ENCODE data around the gene CGRRF1. TPM values are rescaled to one million over a fixed set of nuclear protein-coding genes. Genes with fewer than 3 reads are reported as not detected.
A peak's percentile ranks its signal among the peaks of the same experiment; 100 is the strongest.

Gene CGRRF1
- total RNA-seq, 1 donor from 2014 or later: 23.8 TPM

DNA sequence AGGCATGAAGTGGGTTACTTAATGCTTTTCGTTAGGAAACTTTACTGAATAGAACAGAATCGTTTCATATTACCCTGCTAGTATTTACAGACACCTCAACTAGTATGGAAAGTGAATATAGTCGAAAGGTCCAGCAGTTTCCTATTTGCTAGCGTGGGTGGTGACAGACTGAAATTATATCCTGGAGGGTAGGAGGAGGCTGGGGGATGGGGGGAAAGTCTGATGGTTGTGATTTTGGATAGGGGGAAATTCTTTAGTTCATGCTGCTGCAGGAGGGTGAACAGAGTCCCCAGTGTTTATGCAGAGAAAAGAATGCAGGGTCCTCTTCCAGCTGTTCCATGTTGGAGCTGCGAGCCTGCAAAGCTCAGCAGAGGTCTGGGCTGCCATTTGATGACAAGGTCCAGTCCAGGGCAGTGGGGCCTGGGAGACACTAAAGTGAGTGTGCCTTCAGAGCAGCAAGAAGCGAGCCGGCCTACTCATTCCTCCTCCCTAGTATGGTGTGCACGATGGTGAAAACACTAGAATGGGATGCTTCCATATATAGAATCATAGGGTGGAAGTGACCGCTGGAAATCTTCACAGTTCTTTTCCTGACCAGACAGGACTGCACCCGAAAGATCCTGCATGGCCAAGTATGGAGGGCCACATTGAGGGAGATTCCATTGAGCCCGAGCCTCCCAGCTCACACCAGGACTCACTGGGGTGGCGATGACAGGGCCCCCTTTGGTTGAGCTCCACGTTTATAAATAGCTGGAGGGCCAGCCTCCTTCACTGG is 59.3 kb downstream of the CGRRF1 start:
- Mint-ChIP-seq H3K27ac (ENCODE audit: unreplicated experiment) (no peak overlapping the region), H3K4me3 (peak overlapping the region; percentile 92), H3K4me1 (peaks cover 22% of the 10 kb centered on the region), H3K27me3 (ENCODE audit: low read depth) (peaks cover 28% of the 10 kb centered on the region), H3K9me3 (peaks cover 10% of the 10 kb centered on the region), H3K36me3 (ENCODE audit: low read depth) (peaks cover 13% of the 10 kb centered on the region)
- TF ChIP-seq, protein P1, sequence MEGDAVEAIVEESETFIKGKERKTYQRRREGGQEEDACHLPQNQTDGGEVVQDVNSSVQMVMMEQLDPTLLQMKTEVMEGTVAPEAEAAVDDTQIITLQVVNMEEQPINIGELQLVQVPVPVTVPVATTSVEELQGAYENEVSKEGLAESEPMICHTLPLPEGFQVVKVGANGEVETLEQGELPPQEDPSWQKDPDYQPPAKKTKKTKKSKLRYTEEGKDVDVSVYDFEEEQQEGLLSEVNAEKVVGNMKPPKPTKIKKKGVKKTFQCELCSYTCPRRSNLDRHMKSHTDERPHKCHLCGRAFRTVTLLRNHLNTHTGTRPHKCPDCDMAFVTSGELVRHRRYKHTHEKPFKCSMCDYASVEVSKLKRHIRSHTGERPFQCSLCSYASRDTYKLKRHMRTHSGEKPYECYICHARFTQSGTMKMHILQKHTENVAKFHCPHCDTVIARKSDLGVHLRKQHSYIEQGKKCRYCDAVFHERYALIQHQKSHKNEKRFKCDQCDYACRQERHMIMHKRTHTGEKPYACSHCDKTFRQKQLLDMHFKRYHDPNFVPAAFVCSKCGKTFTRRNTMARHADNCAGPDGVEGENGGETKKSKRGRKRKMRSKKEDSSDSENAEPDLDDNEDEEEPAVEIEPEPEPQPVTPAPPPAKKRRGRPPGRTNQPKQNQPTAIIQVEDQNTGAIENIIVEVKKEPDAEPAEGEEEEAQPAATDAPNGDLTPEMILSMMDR (conservative IDR thresholded peaks at IDR 0.05): no peak
- no peak for DNase-seq (ENCODE audit: low read depth, low spot score)

DNA sequence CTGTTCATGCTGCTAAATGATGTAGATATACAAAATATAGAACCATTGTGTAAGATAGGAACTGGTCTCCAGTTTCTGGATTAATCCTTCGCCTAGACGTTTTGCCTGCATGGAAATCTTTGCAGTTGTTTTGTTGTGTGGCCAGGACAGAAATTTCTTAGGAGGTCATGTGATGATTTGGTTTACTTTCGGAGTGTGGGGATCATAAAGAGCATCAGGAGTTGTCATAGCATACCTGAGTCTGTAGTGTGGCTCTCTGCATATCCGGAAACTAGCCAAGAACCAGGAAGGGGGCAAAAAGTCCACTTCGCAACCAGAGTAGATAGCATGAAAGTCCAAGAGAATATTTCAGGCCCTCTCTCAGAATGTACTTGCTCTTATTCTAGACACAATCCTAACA is 60.3 kb downstream of the CGRRF1 start:
- peaks cover 19% of the 10 kb centered on the region for H3K4me1 Mint-ChIP-seq

DNA sequence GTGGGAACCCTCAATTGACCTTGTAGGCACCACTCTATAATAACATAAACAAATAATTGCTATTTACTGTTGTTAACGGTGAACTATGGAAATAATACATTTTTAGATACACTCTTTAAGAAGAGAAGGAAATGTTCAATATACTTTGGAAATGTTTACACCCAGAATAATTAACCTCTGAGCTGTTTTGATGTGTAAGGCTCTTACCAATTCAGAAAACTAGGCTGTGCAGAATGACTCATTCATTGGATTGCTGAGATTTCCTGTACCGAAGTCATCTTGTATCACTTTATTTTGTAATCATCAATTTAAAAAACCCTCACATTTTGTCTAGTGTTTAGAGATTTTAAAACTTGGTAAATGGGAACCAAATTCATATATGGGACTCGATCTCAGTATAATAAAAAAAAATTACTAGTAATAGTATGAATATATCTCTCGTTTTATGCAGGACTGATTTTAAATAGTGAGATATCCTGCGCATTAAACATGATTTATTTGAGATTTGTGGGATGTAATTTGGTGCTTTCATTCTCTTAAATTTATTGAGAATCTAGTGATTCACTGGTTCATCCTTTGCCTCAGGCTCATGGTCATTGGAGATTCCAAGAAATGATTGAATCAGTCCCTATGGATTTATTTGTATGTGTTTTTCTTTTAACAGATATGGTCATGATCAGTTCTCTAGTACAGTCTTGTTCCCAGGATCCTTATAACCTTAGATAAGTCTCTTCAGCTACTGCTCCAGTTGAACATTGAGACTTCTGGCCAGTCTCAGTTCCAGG is 61.1 kb downstream of the CGRRF1 start:
- H3K4me1 Mint-ChIP-seq: peaks cover 19% of the 10 kb centered on the region
- H3K4me3 Mint-ChIP-seq: peak overlapping the region; percentile 57
- peaks cover 10% of the 10 kb centered on the region for H3K9me3 Mint-ChIP-seq
- H3K27me3 Mint-ChIP-seq (ENCODE audit: low read depth): peaks cover 11% of the 10 kb centered on the region
- H3K27ac Mint-ChIP-seq (ENCODE audit: unreplicated experiment): no peak overlapping the region
- no peak for DNase-seq (ENCODE audit: low read depth, low spot score)
- TF ChIP-seq, protein P1 (conservative IDR thresholded peaks at IDR 0.05): no peak
- H3K36me3 Mint-ChIP-seq (ENCODE audit: low read depth): peaks cover 13% of the 10 kb centered on the region

More for the DNA sequence above, 60.3 kb downstream of the CGRRF1 start:
- H3K36me3 Mint-ChIP-seq (ENCODE audit: low read depth): peaks cover 13% of the 10 kb centered on the region
- no peak overlapping the region for H3K27ac Mint-ChIP-seq (ENCODE audit: unreplicated experiment)
- peaks cover 10% of the 10 kb centered on the region for H3K9me3 Mint-ChIP-seq
- peaks cover 18% of the 10 kb centered on the region for H3K27me3 Mint-ChIP-seq (ENCODE audit: low read depth)
- H3K4me3 Mint-ChIP-seq: peak overlapping the region; percentile 17
- no peak for DNase-seq (ENCODE audit: low read depth, low spot score)
- TF ChIP-seq, protein P1 (conservative IDR thresholded peaks at IDR 0.05): no peak

DNA sequence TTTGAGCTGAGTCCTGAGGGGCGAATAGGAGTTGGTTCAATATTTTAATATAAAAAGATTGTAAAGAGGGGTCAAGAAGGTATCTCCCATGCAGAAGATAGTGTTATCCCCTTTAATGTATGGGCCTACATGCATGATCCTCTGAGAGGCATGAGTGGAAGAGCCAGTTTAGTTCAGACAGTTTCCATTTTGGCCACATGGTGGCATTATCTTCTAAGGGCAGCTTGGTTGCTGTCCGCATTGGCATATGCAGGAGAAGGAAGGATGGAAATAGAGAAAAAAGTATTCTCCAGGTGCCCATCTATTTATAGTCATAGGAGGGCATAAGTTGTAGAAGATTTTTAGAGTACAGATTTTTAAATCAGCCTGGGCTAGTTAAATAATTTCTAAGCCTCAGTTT is 62.6 kb downstream of the CGRRF1 start:
- Mint-ChIP-seq H3K9me3 (peaks cover 10% of the 10 kb centered on the region), H3K4me3 (no peak overlapping the region), H3K36me3 (ENCODE audit: low read depth) (peaks cover 13% of the 10 kb centered on the region), H3K27ac (ENCODE audit: unreplicated experiment) (no peak overlapping the region), H3K4me1 (peaks cover 19% of the 10 kb centered on the region), H3K27me3 (ENCODE audit: low read depth) (peaks cover 9% of the 10 kb centered on the region)
- DNase-seq (ENCODE audit: low read depth, low spot score): no peak
- TF ChIP-seq, protein P1 (conservative IDR thresholded peaks at IDR 0.05): peak; percentile 71

DNA sequence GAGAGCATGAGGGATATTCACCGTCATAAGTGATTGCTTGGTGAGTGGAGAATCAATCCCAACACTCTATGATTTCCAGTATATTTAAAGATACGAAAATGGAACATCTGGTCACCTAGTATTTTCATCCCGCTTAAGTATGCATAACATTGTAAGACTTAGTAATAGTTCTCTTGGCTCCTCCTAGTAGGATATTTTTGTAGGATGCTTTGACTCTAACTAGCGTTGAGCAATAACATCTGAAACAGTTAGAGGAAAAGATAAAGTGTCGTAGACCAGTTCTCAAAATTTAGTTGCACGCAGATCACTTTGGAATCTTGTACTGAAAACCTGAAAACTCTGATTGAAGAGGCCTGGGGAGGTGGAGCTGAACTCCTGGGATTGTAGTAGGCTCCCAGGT is 64.8 kb downstream of the CGRRF1 start:
- peaks cover 10% of the 10 kb centered on the region for H3K9me3 Mint-ChIP-seq
- no peaks in the 10 kb centered on the region for H3K27me3 Mint-ChIP-seq (ENCODE audit: low read depth)
- no peak overlapping the region for H3K27ac Mint-ChIP-seq (ENCODE audit: unreplicated experiment)
- TF ChIP-seq, protein P1 (conservative IDR thresholded peaks at IDR 0.05): no peak
- DNase-seq (ENCODE audit: low read depth, low spot score): no peak
- no peak overlapping the region for H3K4me3 Mint-ChIP-seq
- H3K4me1 Mint-ChIP-seq: peaks cover 8% of the 10 kb centered on the region
- H3K36me3 Mint-ChIP-seq (ENCODE audit: low read depth): peaks cover 13% of the 10 kb centered on the region

All from neural crest cell (in vitro differentiated cells).